HEK293T (cell line): Measurements from ENCODE around the gene RBM20.

Source experiments
- CTCF ChIA-PET: fragments of 350-600 bp; formaldehyde crosslinking; extraction: SDS; loops from one replicate; lab custom pipeline; 2021; ENCODE audit warnings: antibody characterized with exemption, inconsistent platforms; lab: Yijun Ruan, JAX
- POLR2A ChIA-PET: fragments of 350-600 bp; formaldehyde crosslinking; extraction: SDS; loops from one replicate; lab custom pipeline; 2020; ENCODE audit warnings: antibody characterized with exemption, inconsistent platforms; lab: Yijun Ruan, JAX
- DNase-seq: peaks from one replicate; pipeline ENCODE4 v3.0.0; 2012; ENCODE audit warnings: mixed read lengths; ENCODE audit errors: extremely low spot score
- ARNT ChIP-seq: fragments of 450-650 bp; IDR thresholded peaks from 2 replicates; pipeline ENCODE4 v1.6.1; 2017; ENCODE audit warnings: mild to moderate bottlenecking
- BHLHE40 ChIP-seq: fragments of 450-650 bp; IDR thresholded peaks from 2 replicates; pipeline ENCODE4 v1.6.1; 2016; ENCODE audit warnings: mild to moderate bottlenecking, moderate library complexity, borderline replicate concordance
- CTBP1 ChIP-seq: fragments of 450-650 bp; IDR thresholded peaks from 2 replicates; pipeline ENCODE4 v1.6.1; 2016; ENCODE audit warnings: borderline replicate concordance
- ELF4 ChIP-seq: fragments of 450-650 bp; IDR thresholded peaks from 2 replicates; pipeline ENCODE4 v1.6.1; 2017; ENCODE audit warnings: antibody characterized with exemption
- FOXA1 ChIP-seq: fragments of 450-650 bp; IDR thresholded peaks from 2 replicates; pipeline ENCODE4 v1.6.1; 2016; ENCODE audit warnings: mild to moderate bottlenecking
- FOXK2 ChIP-seq: fragments of 450-650 bp; IDR thresholded peaks from 2 replicates; pipeline ENCODE4 v1.6.1; 2016; ENCODE audit warnings: mild to moderate bottlenecking
- FOXM1 ChIP-seq: fragments of 450-650 bp; IDR thresholded peaks from 2 replicates; pipeline ENCODE4 v1.6.1; 2017; ENCODE audit warnings: mild to moderate bottlenecking, borderline replicate concordance
- HDGF ChIP-seq: fragments of 450-650 bp; IDR thresholded peaks from 2 replicates; pipeline ENCODE4 v1.6.1; 2017; ENCODE audit warnings: antibody characterized with exemption, borderline replicate concordance
- L3MBTL2 ChIP-seq: fragments of 450-650 bp; conservative IDR thresholded peaks from 2 replicates; pipeline ENCODE4 v1.6.1; 2016; ENCODE audit warnings: mild to moderate bottlenecking
- LEF1 ChIP-seq: fragments of 450-650 bp; IDR thresholded peaks from 2 replicates; pipeline ENCODE4 v1.6.1; 2017; ENCODE audit warnings: mild to moderate bottlenecking, borderline replicate concordance
- NFRKB ChIP-seq: fragments of 450-650 bp; IDR thresholded peaks from 2 replicates; pipeline ENCODE4 v1.6.1; 2016; ENCODE audit warnings: mild to moderate bottlenecking, moderate library complexity
- SP1 ChIP-seq: fragments of 450-650 bp; IDR thresholded peaks from 2 replicates; pipeline ENCODE4 v1.6.1; 2017
- SUZ12 ChIP-seq: fragments of 450-650 bp; IDR thresholded peaks from 2 replicates; pipeline ENCODE4 v1.6.1; 2016; ENCODE audit warnings: mild to moderate bottlenecking
- TARDBP ChIP-seq: fragments of 450-650 bp; IDR thresholded peaks from 2 replicates; pipeline ENCODE4 v1.6.1; 2016
- ZNF384 ChIP-seq: fragments of 450-650 bp; IDR thresholded peaks from 2 replicates; pipeline ENCODE4 v1.6.1; 2016
- TF ChIP-seq, protein P1 (sequence below): fragments of 450-650 bp; IDR thresholded peaks from 2 replicates; pipeline ENCODE4 v1.6.1; 2016

RBM20 gene

GRCh38 chr10:110813743-110814472 is 169.8 kb downstream of the RBM20 start:
- ChIA-PET CTCF (interaction anchor here (0.6 kb wide), 1 partner anchor 156 kb away, joined by 3 read pairs; no protein-coding TSS in a partner anchor), POLR2A (no interaction called here)
- no peak for TF ChIP-seq SUZ12
- no peak for TF ChIP-seq ZNF384
- no peak for TF ChIP-seq NFRKB
- TF ChIP-seq HDGF, result no peak
- no peak for TF ChIP-seq BHLHE40
- TF ChIP-seq TARDBP, result no peak
- TF ChIP-seq L3MBTL2, result no peak
- no peak for TF ChIP-seq FOXM1
- TF ChIP-seq, protein P1, sequence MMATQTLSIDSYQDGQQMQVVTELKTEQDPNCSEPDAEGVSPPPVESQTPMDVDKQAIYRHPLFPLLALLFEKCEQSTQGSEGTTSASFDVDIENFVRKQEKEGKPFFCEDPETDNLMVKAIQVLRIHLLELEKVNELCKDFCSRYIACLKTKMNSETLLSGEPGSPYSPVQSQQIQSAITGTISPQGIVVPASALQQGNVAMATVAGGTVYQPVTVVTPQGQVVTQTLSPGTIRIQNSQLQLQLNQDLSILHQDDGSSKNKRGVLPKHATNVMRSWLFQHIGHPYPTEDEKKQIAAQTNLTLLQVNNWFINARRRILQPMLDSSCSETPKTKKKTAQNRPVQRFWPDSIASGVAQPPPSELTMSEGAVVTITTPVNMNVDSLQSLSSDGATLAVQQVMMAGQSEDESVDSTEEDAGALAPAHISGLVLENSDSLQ, result no peak
- TF ChIP-seq SP1, result no peak
- no peak for TF ChIP-seq ARNT
- no peak for TF ChIP-seq FOXA1
- TF ChIP-seq CTBP1, result no peak
- no peak for TF ChIP-seq ELF4
- TF ChIP-seq FOXK2, result no peak
- no peak for TF ChIP-seq LEF1
- no peak for DNase-seq

DNA sequence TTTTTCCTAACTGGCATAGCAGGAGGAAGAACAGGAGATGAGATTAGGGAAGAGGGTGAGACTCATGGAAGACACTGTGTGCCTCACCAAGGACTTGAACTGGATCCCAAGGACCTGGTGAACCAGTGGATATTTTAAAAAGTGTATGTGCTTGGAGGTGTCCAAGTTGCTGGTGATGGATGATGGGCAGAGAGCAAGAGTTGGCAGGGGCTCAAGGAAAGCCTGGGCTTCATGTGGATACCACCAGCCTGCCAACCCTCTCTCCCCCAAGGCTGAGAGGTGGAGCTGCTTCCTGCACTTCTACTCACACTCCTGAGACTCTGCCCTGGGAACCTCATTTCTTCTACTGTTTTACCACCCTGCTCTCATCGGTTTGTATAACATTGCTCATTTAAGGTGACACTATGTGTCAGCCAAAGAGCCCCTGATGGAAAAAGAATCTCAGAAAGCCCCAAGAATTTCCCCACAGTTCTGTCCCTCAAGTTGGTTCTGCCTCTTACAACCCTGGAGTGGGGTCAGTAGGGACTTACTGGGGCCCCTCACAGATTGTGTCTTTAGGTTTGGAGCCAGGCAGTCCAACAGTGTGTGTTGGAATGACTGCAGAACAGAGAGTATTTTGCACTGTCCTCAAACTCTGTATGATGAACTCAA is 171.3 kb downstream of the RBM20 start:
- POLR2A ChIA-PET, result no interaction called here
- no peak for TF ChIP-seq FOXK2
- CTCF ChIA-PET, result no interaction called here
- DNase-seq, result no peak

DNA sequence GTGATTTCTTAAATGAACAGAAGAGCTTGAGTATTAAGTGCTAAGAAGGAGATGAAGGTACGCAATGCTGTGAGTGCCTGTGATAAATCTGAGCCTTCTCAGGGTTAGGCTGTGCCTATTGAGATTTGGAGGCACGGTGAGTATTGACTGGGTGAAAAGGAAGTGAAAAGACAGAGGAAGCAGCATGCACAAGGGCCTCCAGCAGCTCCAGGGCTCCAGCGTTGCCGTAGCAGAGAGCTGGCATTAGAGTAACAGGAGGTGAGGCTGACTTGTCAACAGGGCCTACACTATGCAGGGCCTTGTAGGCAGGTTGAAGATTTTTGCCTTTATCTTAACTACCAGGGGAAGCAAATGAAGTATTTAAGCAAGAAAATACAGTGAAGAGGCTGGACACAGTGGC is 173.5 kb downstream of the RBM20 start:
- POLR2A ChIA-PET, result interaction anchor here (1.0 kb wide), 1 partner anchor 54 kb away, joined by 3 read pairs; the partner anchor contains the start of gene PDCD4
- no peak for DNase-seq
- CTCF ChIA-PET, result no interaction called here
- TF ChIP-seq FOXA1 (no peak), FOXM1 (no peak), SP1 (no peak), NFRKB (no peak), TARDBP (no peak), SUZ12 (no peak), L3MBTL2 (no peak)

GRCh38 chr10:110818311-110819256 is 174.4 kb downstream of the RBM20 start:
- ChIA-PET CTCF (no interaction called here), POLR2A (interaction anchor here (1.1 kb wide), 1 partner anchor 14 kb away, joined by 3 read pairs; no protein-coding TSS in a partner anchor)
- TF ChIP-seq HDGF (no peak), FOXA1 (no peak), ARNT (no peak), LEF1 (no peak), TARDBP (no peak), ELF4 (no peak), BHLHE40 (no peak)
- TF ChIP-seq, protein P1, result no peak
- no peak for DNase-seq

GRCh38 chr10:110820321-110820814 is 176.2 kb downstream of the RBM20 start:
- no peak for DNase-seq
- ChIA-PET POLR2A (no interaction called here), CTCF (interaction anchor here (0.6 to 0.9 kb wide), 3 partner anchors 14 to 50 kb away, joined by 3 to 11 read pairs (median 3); no protein-coding TSS in a partner anchor)
- TF ChIP-seq SP1 (no peak), FOXA1 (no peak), ZNF384 (no peak), NFRKB (no peak), ARNT (no peak), FOXM1 (no peak), HDGF (no peak), CTBP1 (no peak), FOXK2 (no peak), TARDBP (no peak), ELF4 (no peak), BHLHE40 (no peak), L3MBTL2 (no peak), LEF1 (no peak), SUZ12 (no peak)
- TF ChIP-seq, protein P1, result no peak
